HG03280 (cell line): ENCODE results near the gene BANF1.
"Not testable (repeated sequence)": the region's sequence is repeated elsewhere in the genome, so short reads cannot be mapped to it uniquely, and the experiment has no call there.

Experiments
- ATAC-seq: cut with Tn5 transposase; IDR thresholded peaks from one replicate; pipeline ENCODE4 v1.9.1; 2021; ENCODE audit warnings: mild to moderate bottlenecking, moderate library complexity; ENCODE audit not compliant: unreplicated experiment

Gene BANF1

GRCh38 chr11:66011239-66011784, 9.0 kb downstream of the BANF1 start:
- ATAC-seq = no peak

GRCh38 chr11:66011785-66012303, 9.5 kb downstream of the BANF1 start, which contains the start of gene CST6:
Gene CST6, plus strand, starts transcription at chr11:66012008. Its CDS starts 37 bp downstream, at chr11:66012045.
- no peak for ATAC-seq

DNA sequence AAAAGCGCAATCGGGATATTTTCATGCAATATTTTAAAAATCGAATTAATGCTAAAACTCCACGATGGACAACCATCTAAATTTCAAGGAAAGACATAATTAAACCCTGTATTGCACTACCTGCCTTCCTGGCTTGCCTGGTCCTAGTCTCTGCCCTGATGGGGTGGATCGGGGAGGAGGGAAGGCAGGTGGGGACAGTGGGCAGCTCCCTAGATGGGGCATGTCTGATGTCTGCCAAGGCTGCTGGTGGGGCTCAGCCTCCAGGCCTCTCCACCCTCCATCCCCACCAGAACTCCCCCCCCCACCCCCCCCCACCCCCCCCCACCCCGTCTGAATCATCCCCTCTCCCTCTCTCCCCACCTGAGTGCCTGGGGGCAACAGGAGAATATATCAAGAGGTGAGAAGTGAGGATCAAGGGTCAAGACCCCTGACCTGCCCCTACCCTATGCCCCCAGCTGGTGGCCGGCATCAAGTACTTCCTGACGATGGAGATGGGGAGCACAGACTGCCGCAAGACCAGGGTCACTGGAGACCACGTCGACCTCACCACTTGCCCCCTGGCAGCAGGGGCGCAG, 10.2 kb downstream of the BANF1 start:
- no peak for ATAC-seq

GRCh38 chr11:66012946-66013761, 10.9 kb downstream of the BANF1 start:
- ATAC-seq = no peak

DNA sequence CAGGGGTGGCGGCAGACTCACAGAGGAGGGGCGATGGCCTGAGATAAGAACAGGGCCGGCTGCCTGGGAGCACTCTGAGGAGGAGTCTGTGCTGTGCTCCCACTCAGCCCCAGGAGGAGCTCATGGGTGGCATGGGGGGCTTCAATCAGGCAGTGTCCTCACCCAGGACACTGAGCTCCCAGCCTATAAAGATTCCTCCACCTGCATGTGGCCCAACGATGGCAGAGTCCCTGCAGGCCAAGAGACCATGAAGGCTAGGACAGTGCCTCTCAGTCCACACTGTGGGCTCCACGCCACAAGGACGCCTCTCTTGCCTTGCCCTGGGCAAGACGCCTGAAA, 11.4 kb downstream of the BANF1 start:
- no peak for ATAC-seq

DNA sequence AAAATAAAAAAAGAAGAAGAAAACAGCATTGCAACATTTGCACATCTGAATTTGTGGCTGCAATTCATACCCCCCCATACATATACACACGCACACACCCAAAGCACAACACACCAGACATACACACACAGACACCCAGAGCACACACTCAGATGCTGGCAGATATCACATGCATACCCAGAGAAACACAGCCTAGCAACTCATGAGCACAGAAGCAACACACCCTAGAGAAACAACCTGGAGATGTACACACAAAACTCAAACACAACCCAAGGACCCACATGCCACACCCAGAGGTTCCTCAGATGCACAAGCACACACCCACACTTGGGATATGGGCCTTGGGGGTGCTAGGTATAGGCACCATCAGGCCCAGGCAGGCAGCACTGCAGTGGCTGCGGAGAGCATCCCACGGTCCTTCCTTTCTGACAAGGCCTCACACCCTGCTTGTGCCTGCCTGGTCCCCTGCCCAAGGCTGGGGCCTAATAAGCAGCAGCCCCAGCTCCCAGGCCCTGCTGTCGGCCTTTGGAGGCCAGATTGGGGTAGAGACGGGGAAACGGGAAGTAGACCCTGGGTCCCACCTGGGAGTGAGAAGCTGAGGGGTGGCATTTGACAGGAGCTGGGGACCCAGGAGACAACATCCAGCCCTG, 12.6 kb downstream of the BANF1 start:
- no peak for ATAC-seq

- ATAC-seq = no peak
Observed at GRCh38 chr11:66015454-66015881, 13.2 kb downstream of the BANF1 start.

DNA sequence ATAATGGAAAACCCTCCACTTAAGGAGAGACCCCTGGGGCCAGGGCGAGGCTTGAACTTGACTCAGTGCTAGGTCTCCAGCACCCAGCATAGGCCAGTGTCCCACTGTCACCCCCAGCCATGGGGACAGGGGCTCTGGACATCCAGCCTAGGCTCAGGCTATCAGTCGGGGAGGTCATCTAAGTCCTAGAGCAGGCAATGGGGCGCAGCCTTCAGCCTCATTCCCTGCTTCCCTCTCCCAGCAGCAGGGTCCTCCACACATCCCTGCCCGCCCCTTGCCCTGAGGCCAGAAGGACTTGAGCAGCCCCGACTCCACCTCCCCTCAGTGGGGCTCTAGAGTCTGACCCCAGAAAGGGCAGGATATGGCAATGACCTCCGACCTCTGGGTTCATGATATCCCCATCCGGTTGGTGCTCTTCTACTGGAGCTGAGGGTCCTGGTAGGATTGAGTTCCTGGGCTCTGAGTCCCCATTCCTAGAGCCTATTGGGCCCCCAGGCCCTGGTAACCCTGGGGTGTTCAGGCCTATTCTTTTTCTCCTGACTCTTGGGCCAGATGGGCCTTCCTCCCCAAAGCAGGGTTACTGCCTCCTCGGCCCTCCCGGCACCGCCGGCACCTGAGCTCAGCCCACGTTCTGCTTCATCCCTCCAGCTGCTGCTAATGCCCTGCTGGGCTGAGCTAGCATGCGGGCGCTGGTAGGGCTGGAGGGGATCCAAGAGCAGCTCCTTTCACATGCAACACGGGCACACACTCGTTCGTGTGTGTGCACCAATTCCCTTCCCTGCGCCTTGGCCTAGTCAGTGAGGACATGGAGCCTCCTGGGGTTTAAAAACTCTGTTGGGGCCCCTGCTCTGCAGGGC, 13.9 kb downstream of the BANF1 start:
- ATAC-seq = no peak

GRCh38 chr11:66016793-66017177, 14.5 kb downstream of the BANF1 start:
- ATAC-seq = no peak

- no peak for ATAC-seq
Observed at GRCh38 chr11:66017321-66017720, 15.0 kb downstream of the BANF1 start.

DNA sequence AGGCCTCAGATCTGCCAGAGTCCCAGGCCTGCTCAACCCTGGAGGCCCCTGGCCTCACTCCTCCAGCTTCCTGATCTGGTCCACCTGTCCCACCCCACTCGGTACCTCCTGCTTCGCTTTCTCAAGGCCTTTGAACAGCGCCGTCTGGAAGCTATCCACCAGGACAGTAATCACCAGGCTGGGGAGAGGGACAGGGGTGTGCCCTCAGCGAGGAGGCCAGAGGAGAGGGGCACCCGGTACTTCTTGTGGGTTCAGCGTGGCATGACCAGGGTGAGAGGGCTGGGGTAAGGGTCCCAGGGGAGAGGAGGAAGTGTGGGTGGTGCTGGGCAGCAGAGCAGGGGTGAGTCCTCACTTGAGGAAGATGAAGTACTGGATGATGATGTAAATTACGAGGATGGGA, 17.9 kb downstream of the BANF1 start:
- ATAC-seq = no peak

DNA sequence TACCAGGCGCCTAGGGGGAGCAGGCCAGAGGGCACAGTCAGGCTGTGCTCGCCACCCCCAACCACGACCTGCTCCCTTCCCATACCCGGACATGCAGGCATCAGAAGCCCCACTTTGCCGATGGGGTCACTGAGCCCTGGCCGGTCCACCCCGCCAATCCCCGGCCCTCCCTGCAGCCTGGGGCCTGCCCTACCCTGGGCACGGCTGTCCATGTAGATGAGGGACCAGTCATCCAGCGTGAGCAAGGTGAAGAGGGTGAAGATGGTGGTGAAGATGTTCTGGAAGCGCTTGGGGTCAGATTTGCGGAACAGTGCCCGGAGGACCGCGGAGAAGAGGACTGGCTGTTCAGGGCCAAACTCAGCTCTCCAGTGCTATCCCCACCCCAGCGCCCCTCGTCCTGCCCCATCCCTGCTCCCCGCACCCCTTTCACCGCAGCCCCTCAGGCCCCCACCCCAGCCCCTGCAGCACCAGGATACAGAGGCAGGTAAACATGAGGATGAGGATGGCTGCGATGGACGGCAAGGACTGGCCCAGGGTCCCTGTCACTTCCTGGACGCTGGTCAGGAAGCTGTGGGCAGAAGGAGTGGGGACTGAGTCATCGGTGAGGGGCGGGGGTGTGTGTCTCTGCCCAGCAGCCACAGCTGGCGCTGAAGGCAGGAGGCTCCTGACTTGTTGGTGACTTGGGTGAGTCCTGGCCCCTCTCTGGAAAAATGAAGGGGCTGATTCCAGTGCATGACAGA, 18.5 kb downstream of the BANF1 start:
- ATAC-seq = no peak

- no peak for ATAC-seq
Observed at GRCh38 chr11:66022401-66023185, 20.3 kb downstream of the BANF1 start.

DNA sequence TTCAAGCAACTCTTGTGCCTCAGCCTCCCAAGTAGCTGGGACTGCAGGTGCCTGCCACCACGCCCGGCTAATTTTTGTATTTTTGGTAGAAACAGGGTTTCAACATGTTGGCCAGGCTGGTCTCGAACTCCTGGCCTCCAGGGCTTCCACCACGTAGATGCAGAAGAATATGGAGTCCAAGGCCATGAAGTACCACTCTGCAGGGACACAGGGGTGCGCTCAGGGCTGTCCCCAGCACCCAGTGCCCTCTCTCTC, 20.8 kb downstream of the BANF1 start:
- ATAC-seq = not testable (repeated sequence)

- no peak for ATAC-seq
Observed at GRCh38 chr11:66026017-66026529, 23.8 kb downstream of the BANF1 start, which contains the start of gene CATSPER1. Gene CATSPER1, minus strand, starts transcription at chr11:66026479. Its CDS starts 100 bp downstream, at chr11:66026379.

- no peak for ATAC-seq
Observed at GRCh38 chr11:66032957-66033735, 30.8 kb downstream of the BANF1 start.

GRCh38 chr11:66035653-66036333, 33.5 kb downstream of the BANF1 start:
- ATAC-seq = no peak

GRCh38 chr11:66036334-66036710, 34.0 kb downstream of the BANF1 start:
- ATAC-seq = no peak
